Activated naive CD4-positive, alpha-beta T cell treated with anti-CD3 and anti-CD28 coated beads for 36 hours (primary cell): ENCODE results near the gene DDA1. TPM values are rescaled to one million over a fixed set of nuclear protein-coding genes. Genes with fewer than 3 reads are reported as not detected.

Experiments
- CTCF ChIA-PET: fragments of 350-600 bp; sonication (Branson Sonifier 250); formaldehyde crosslinking; loops from one replicate; lab custom pipeline; 2021; ENCODE audit warnings: antibody characterized with exemption; lab: Charles Lee
- DNase-seq: peaks from one replicate; pipeline ENCODE4 v3.0.0-alpha.2; 2020
- H3K27ac Mint-ChIP-seq: one replicate; pipeline ENCODE4 v1.8.0; 2021; ENCODE audit warnings: mild to moderate bottlenecking, mixed read lengths
- H3K27me3 Mint-ChIP-seq: one replicate; pipeline ENCODE4 v1.8.0; 2021; ENCODE audit warnings: low read depth, mixed read lengths
- H3K36me3 Mint-ChIP-seq: one replicate; pipeline ENCODE4 v1.8.0; 2021; ENCODE audit warnings: low read depth, mixed read lengths
- H3K4me1 Mint-ChIP-seq: one replicate; pipeline ENCODE4 v1.8.0; 2021; ENCODE audit warnings: low read depth, mixed read lengths
- H3K4me3 Mint-ChIP-seq: one replicate; pipeline ENCODE4 v1.8.0; 2021; ENCODE audit warnings: mild to moderate bottlenecking, moderate library complexity, mixed read lengths
- H3K9me3 Mint-ChIP-seq: one replicate; pipeline ENCODE4 v1.8.0; 2021; ENCODE audit warnings: mixed read lengths
- intact Hi-C: fragments of 100-400 bp; cut with micrococcal nuclease; formaldehyde crosslinking; loops from one replicate; pipeline ENCODE4 v1.15.1; 2023
- total RNA-seq, 2 experiments: library from RNA; stranded (reverse); gene quantifications; one replicate each; pipeline ENCODE4 v1.2.3, GENCODE V29; 2021

The DDA1 gene
- total RNA-seq, 2 experiments from 2014 or later, result 26.2 to 28.6 TPM

- Mint-ChIP-seq H3K27ac (no peak overlapping the region), H3K4me1 (peaks cover 9% of the 10 kb centered on the region), H3K36me3 (peaks cover 22% of the 10 kb centered on the region), H3K4me3 (no peak overlapping the region), H3K27me3 (no peaks in the 10 kb centered on the region), H3K9me3 (no peaks in the 10 kb centered on the region)
- DNase-seq, result no peak
- intact Hi-C loops, result no loop called here
- CTCF ChIA-PET, result no interaction called here
Measured at GRCh38 chr19:17319473-17320238, 10.3 kb downstream of the DDA1 start.

- intact Hi-C loops, result no loop called here
- Mint-ChIP-seq H3K27me3 (no peaks in the 10 kb centered on the region), H3K36me3 (peaks cover 22% of the 10 kb centered on the region), H3K9me3 (no peaks in the 10 kb centered on the region), H3K27ac (no peak overlapping the region), H3K4me3 (no peak overlapping the region), H3K4me1 (peaks cover 9% of the 10 kb centered on the region)
- CTCF ChIA-PET, result no interaction called here
- DNase-seq, result no peak
Measured at GRCh38 chr19:17320435-17320834, 11.1 kb downstream of the DDA1 start.

GRCh38 chr19:17321655-17322489 lies 12.5 kb downstream of the DDA1 start:
- Mint-ChIP-seq H3K4me3 (no peak overlapping the region), H3K9me3 (no peaks in the 10 kb centered on the region), H3K36me3 (peaks cover 13% of the 10 kb centered on the region), H3K27me3 (no peaks in the 10 kb centered on the region), H3K27ac (peak overlapping the region; percentile 60), H3K4me1 (peaks cover 9% of the 10 kb centered on the region)
- no peak for DNase-seq
- CTCF ChIA-PET, result no interaction called here
- intact Hi-C loops, result no loop called here

- CTCF ChIA-PET, result no interaction called here
- H3K27ac Mint-ChIP-seq, result no peak overlapping the region
- no peak for DNase-seq
- no peaks in the 10 kb centered on the region for H3K9me3 Mint-ChIP-seq
- no peak overlapping the region for H3K4me3 Mint-ChIP-seq
- no peaks in the 10 kb centered on the region for H3K27me3 Mint-ChIP-seq
- peaks cover 9% of the 10 kb centered on the region for H3K4me1 Mint-ChIP-seq
- peaks cover 13% of the 10 kb centered on the region for H3K36me3 Mint-ChIP-seq
- intact Hi-C loops, result no loop called here
Measured at GRCh38 chr19:17322854-17323253, 13.5 kb downstream of the DDA1 start.

GRCh38 chr19:17323300-17323963 lies 14.1 kb downstream of the DDA1 start:
- H3K27me3 Mint-ChIP-seq, result no peaks in the 10 kb centered on the region
- no peak for DNase-seq
- intact Hi-C loops, result no loop called here
- H3K9me3 Mint-ChIP-seq, result no peaks in the 10 kb centered on the region
- H3K27ac Mint-ChIP-seq, result no peak overlapping the region
- H3K4me1 Mint-ChIP-seq, result peaks cover 9% of the 10 kb centered on the region
- H3K36me3 Mint-ChIP-seq, result peaks cover 13% of the 10 kb centered on the region
- CTCF ChIA-PET, result no interaction called here
- H3K4me3 Mint-ChIP-seq, result no peak overlapping the region

- no peaks in the 10 kb centered on the region for H3K27me3 Mint-ChIP-seq
- H3K9me3 Mint-ChIP-seq, result no peaks in the 10 kb centered on the region
- H3K27ac Mint-ChIP-seq, result no peak overlapping the region
- CTCF ChIA-PET, result no interaction called here
- H3K36me3 Mint-ChIP-seq, result peaks cover 13% of the 10 kb centered on the region
- intact Hi-C loops, result no loop called here
- H3K4me3 Mint-ChIP-seq, result no peak overlapping the region
- H3K4me1 Mint-ChIP-seq, result peaks cover 9% of the 10 kb centered on the region
- DNase-seq, result peak; percentile 63
Measured at GRCh38 chr19:17323964-17324332, 14.6 kb downstream of the DDA1 start.

- DNase-seq, result no peak
- Mint-ChIP-seq H3K27ac (no peak overlapping the region), H3K4me1 (peaks cover 13% of the 10 kb centered on the region), H3K36me3 (peaks cover 11% of the 10 kb centered on the region), H3K4me3 (no peak overlapping the region), H3K9me3 (no peaks in the 10 kb centered on the region), H3K27me3 (no peaks in the 10 kb centered on the region)
- CTCF ChIA-PET, result no interaction called here
- intact Hi-C loops, result no loop called here
Measured at GRCh38 chr19:17324357-17325114, 15.2 kb downstream of the DDA1 start.

GRCh38 chr19:17325133-17325532 lies 15.8 kb downstream of the DDA1 start:
- Mint-ChIP-seq H3K4me1 (peaks cover 13% of the 10 kb centered on the region), H3K9me3 (no peaks in the 10 kb centered on the region), H3K27ac (no peak overlapping the region), H3K36me3 (peaks cover 7% of the 10 kb centered on the region), H3K4me3 (no peak overlapping the region), H3K27me3 (no peaks in the 10 kb centered on the region)
- DNase-seq, result no peak
- CTCF ChIA-PET, result no interaction called here
- intact Hi-C loops, result no loop called here

- no peak overlapping the region for H3K4me3 Mint-ChIP-seq
- no peaks in the 10 kb centered on the region for H3K9me3 Mint-ChIP-seq
- peaks cover 13% of the 10 kb centered on the region for H3K4me1 Mint-ChIP-seq
- intact Hi-C loops, result no loop called here
- no peak for DNase-seq
- H3K36me3 Mint-ChIP-seq, result peaks cover 5% of the 10 kb centered on the region
- no peaks in the 10 kb centered on the region for H3K27me3 Mint-ChIP-seq
- no peak overlapping the region for H3K27ac Mint-ChIP-seq
- CTCF ChIA-PET, result no interaction called here
Measured at GRCh38 chr19:17325881-17326594, 16.7 kb downstream of the DDA1 start.

GRCh38 chr19:17326595-17326966 lies 17.2 kb downstream of the DDA1 start:
- Mint-ChIP-seq H3K27me3 (no peaks in the 10 kb centered on the region), H3K36me3 (peaks cover 5% of the 10 kb centered on the region), H3K4me1 (peaks cover 13% of the 10 kb centered on the region), H3K4me3 (no peak overlapping the region), H3K27ac (no peak overlapping the region), H3K9me3 (no peaks in the 10 kb centered on the region)
- DNase-seq, result no peak
- intact Hi-C loops, result no loop called here
- CTCF ChIA-PET, result no interaction called here

GRCh38 chr19:17327068-17327653 lies 17.8 kb downstream of the DDA1 start:
- CTCF ChIA-PET, result no interaction called here
- Mint-ChIP-seq H3K36me3 (peaks cover 5% of the 10 kb centered on the region), H3K9me3 (no peaks in the 10 kb centered on the region), H3K4me3 (peak overlapping the region; percentile 21), H3K27ac (no peak overlapping the region), H3K27me3 (no peaks in the 10 kb centered on the region), H3K4me1 (peaks cover 13% of the 10 kb centered on the region)
- no peak for DNase-seq
- intact Hi-C loops, result no loop called here
